Measurements from ENCODE around the gene NOD1. TPM values are rescaled to one million over a fixed set of nuclear protein-coding genes. Genes with fewer than 3 reads are reported as not detected.

NOD1 gene
- total and polyA plus RNA-seq, 2 of the 8 experiments (the other 6 are each of a cell fraction or from before 2014, with no cell fraction given) = 3.8 to 6.5 TPM

DNA sequence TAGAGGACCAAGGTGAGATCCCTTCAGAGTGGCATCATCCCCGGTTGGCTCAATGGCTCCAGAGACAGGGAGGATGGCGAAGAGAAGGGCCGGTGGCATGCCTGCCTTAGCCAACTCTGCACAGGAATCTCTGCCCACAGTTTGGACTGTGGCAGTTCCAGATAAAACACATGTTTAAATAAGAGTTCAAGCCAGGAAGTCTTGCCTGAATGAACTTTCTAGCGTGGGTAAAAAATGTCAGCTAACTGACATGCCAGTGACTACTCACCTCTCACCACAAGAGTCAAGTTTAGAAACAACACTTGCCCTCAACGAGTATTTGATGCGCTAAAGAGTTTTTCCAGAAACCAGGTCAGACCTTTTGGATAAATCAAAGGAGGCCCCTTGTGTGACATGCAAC is 3.0 kb downstream of the NOD1 start:
- Histone ChIP-seq H2BK20ac (ENCODE audit: low read length) (no peak overlapping the region), H3K27me3 (replicated peaks in 1 of 4; ENCODE audit: control insufficient read depth in 3 of 4, extremely low read depth in 1 of 4, insufficient read depth in 3 of 4, low read length in 3 of 4) (peaks cover 0 to 7% (median 3%) of the 10 kb centered on the region in 4 experiments; a peak in 4 of 7 replicates), H3K79me2 (ENCODE audit: control insufficient read depth in 1 of 2, insufficient read depth in 2 of 2, low read length in 2 of 2) (no peaks in the 10 kb centered on the region), H2AK5ac (ENCODE audit: low read depth, low read length) (no peak overlapping the region), H3K4me1 (replicated peaks in 1 of 4; ENCODE audit: control insufficient read depth in 3 of 4, insufficient read depth in 4 of 4, low read length in 3 of 4) (peaks cover 2 to 5% (median 4%) of the 10 kb centered on the region in 4 experiments; a peak in 4 of 7 replicates), H2BK120ac (replicated peaks; ENCODE audit: low read depth, low read length) (no peak overlapping the region), H3K14ac (ENCODE audit: insufficient read length) (no peak overlapping the region), H3K79me1 (ENCODE audit: low read depth, low read length) (no peaks in the 10 kb centered on the region; the same call in 1 of the 2 replicates), H4K5ac (ENCODE audit: insufficient read length, low read depth, low read length) (no peak overlapping the region), H3K23ac (ENCODE audit: insufficient read length) (no peak overlapping the region), H3K18ac (ENCODE audit: extremely low read depth, low read length) (no peak overlapping the region), H3K9me3 (ENCODE audit: insufficient read depth in 2 of 2, low read depth in 1 of 2, low read length in 1 of 2) (no peaks in the 10 kb centered on the region), H3K36me3 (ENCODE audit: control insufficient read depth in 2 of 4, insufficient read depth in 4 of 4, low read length in 3 of 4) (no peaks in the 10 kb centered on the region), H3K23me2 (ENCODE audit: low read depth, low read length) (peaks cover 11% of the 10 kb centered on the region; the same call in 1 of the 2 replicates), H2BK5ac (ENCODE audit: low read depth, low read length) (no peak overlapping the region), H3K9ac (replicated peaks in 1 of 4; ENCODE audit: extremely low read depth in 1 of 4, low read depth in 3 of 4, low read length in 3 of 4) (no peak overlapping the region), H3K27ac (ENCODE audit: low read depth, low read length) (no peak overlapping the region), H3K4me3 (ENCODE audit: extremely low read depth in 1 of 4, insufficient read depth in 2 of 4, low read depth in 3 of 4, low read length in 4 of 4) (no peak overlapping the region), H4K91ac (replicated peaks; ENCODE audit: insufficient read length, low read length) (no peak overlapping the region), H3K4me2 (ENCODE audit: insufficient read depth in 1 of 2, low read depth in 2 of 2, low read length in 2 of 2) (no peak overlapping the region), H3K4ac (replicated peaks; ENCODE audit: insufficient read length, low read depth, low read length) (no peak overlapping the region), H4K8ac (ENCODE audit: extremely low read depth, insufficient read depth, low read length) (no peak overlapping the region), H4K20me1 (replicated peaks in 1 of 2; ENCODE audit: control insufficient read depth in 1 of 2, insufficient read depth in 2 of 2, low read length in 2 of 2) (no peaks in the 10 kb centered on the region), H2AFZ (ENCODE audit: low read length) (no peak overlapping the region), H3K56ac (replicated peaks; ENCODE audit: insufficient read length, low read depth, low read length) (no peak overlapping the region), H2BK12ac (ENCODE audit: low read depth, low read length) (no peak overlapping the region), H2BK15ac (ENCODE audit: low read length) (no peak overlapping the region)
- no peak for FAIRE-seq
- WGBS, 2 experiments (ENCODE audit: extremely low coverage in 1 of 2, insufficient coverage in 1 of 2, insufficient read length in 1 of 2, insufficient replicate concordance in 2 of 2, low coverage in 1 of 2, low lambda C conversion rate in 2 of 2, missing lambda C conversion rate in 1 of 2) = 88% methylated on average over 6 of the region's 6 CpGs; no CpG with 5 or more reads in 1 of the 2 experiments
- ChIA-PET CTCF (ENCODE audit: partially characterized antibody) (interaction anchor here (1.0 to 1.7 kb wide), 2 partner anchors 15 to 93 kb away, joined by 3 read pairs; no protein-coding TSS in a partner anchor), POLR2A (ENCODE audit: partially characterized antibody) (no interaction called here)
- peak in 1 of 2 experiments; percentile 16 for DNase-seq (ENCODE audit: low read depth in 1 of 2, low spot score in 2 of 2)
- TF ChIP-seq RFX5 (IDR thresholded peaks at IDR 0.05; ENCODE audit: borderline replicate concordance, low read depth, low read length) (no peak), SP2 (IDR thresholded peaks at IDR 0.05; ENCODE audit: low read length) (no peak), JUN (IDR thresholded peaks at IDR 0.05; ENCODE audit: low read depth, low read length) (no peak)

Measured in H1 (cell line).